ENCODE measurements around the gene COX7B2. TPM values are rescaled to one million over a fixed set of nuclear protein-coding genes. Genes with fewer than 3 reads are reported as not detected.

The COX7B2 gene
- not detected in 2 replicates for total RNA-seq (2011; cell fraction: chromatin; rRNA removed; ENCODE audit: low replicate concordance)
- total RNA-seq (2011; cell fraction: nucleolus; rRNA removed), result not detected in 2 replicates
- not detected in 2 replicates for total RNA-seq (2011; cell fraction: nucleoplasm; rRNA removed)
- total RNA-seq (2014; rRNA removed), result not detected in 2 replicates
- total RNA-seq (2014; rRNA removed; fragmentation: Illumina TruSeq; extraction: Trizol), result 0.33 TPM in 1 of 2 replicates, not detected in the other
- 0.75 and 0.98 TPM in 2 replicates for total RNA-seq (2015; rRNA removed; fragmentation: Illumina TruSeq; extraction: Trizol)
- total RNA-seq (2021), result 0.47 TPM in 1 of 2 replicates, not detected in the other
- 3.5 TPM in 1 of 2 replicates, not detected in the other for polyA plus RNA-seq (2011; rRNA removed)
- 0.21 and 0.37 TPM in 2 replicates for polyA plus RNA-seq (2011; cell fraction: cytosol; rRNA removed)
- polyA plus RNA-seq (2011; cell fraction: nucleus; rRNA removed), result not detected in 2 replicates
- polyA plus RNA-seq (2012), result 0.74 and 1.2 TPM in 2 replicates
- 0.36 TPM in 1 of 2 replicates, not detected in the other for polyA plus RNA-seq (2014; fragmentation: Illumina TruSeq; extraction: Trizol)
- polyA plus RNA-seq (2014; fragmentation: Nextera tagmentation; extraction: Ambion mirVana), result under 1 TPM; 0.52 to 0.83 TPM
- polyA plus RNA-seq (2014; rRNA removed), result 0.22 TPM in 1 of 2 replicates, not detected in the other
- polyA minus RNA-seq (2011; rRNA and poly(A)+ RNA removed), result not detected in 2 replicates
- not detected in 2 replicates for polyA minus RNA-seq (2011; cell fraction: cytosol; rRNA and poly(A)+ RNA removed)
- not detected in 2 replicates for polyA minus RNA-seq (2011; cell fraction: nucleus; rRNA and poly(A)+ RNA removed)
- percentile 14 among the genes with signal in this experiment for Bru-seq, nascent RNA
- percentile 24 among the genes with signal in this experiment for BruChase-seq, experiment 1, labeled RNA remaining after a 2-hour chase
- percentile 20 among the genes with signal in this experiment for BruChase-seq, experiment 2, labeled RNA remaining after a 6-hour chase
- long read RNA-seq, experiment 1, result 0 reads
- long read RNA-seq, experiment 2, result 0 reads
- long read RNA-seq, experiment 3, result 0 reads

GRCh38 chr4:46909078-46909477 lies at the start of gene COX7B2:
Gene COX7B2 (minus strand): TSS chr4:46909245. CDS start chr4:46735192, 174,053 bp downstream.
- BruUV-seq (replicated peaks), result no TSS peak
- Histone ChIP-seq H3K27ac (ENCODE audit: extremely low read depth, low read depth, low read length) (no peak within 1 kb of the TSS), H3K4me3 (no peak within 1 kb of the TSS), H4K20me1 (replicated peaks; ENCODE audit: control insufficient read depth, insufficient read depth, low read length) (no peaks in the 10 kb centered on the region), H2AFZ (ENCODE audit: low read depth, low read length) (no peak within 1 kb of the TSS), H3K9ac (ENCODE audit: insufficient read depth in 1 of 2, low read depth in 2 of 2, low read length in 2 of 2) (no peak within 1 kb of the TSS), H3K4me1 (replicated peaks in 1 of 2; ENCODE audit: control insufficient read depth in 2 of 2, insufficient read depth in 2 of 2, low read length in 2 of 2) (no peaks in the 10 kb centered on the region), H3K4me2 (ENCODE audit: insufficient read depth, low read length) (no peak within 1 kb of the TSS), H3K79me2 (ENCODE audit: control insufficient read depth, insufficient read depth, low read length) (no peaks in the 10 kb centered on the region), H3K36me3 (ENCODE audit: control insufficient read depth, insufficient read depth, low read length) (no peaks in the 10 kb centered on the region), H3K9me3 (replicated peaks; ENCODE audit: control insufficient read depth, insufficient read depth, low read depth, low read length) (no peaks in the 10 kb centered on the region), H3K9me1 (ENCODE audit: control insufficient read depth, insufficient read depth, low read length) (no peaks in the 10 kb centered on the region), H3K27me3 (ENCODE audit: control insufficient read depth in 2 of 2, insufficient read depth in 2 of 2, low read length in 2 of 2) (no peaks in the 10 kb centered on the region)
- intact Hi-C loops (cut with micrococcal nuclease), result no loop called here
- CTCF ChIA-PET (ENCODE audit: low intra/inter-chr PET ratio), result no interaction called here
- 0 out of 2 replicates have a peak, but pooled peaks have one; percentile 43 for TF ChIP-seq ZBTB12 (CRISPR knock-in tag; IDR thresholded peaks at IDR 0.05)
- no peak for TF ChIP-seq ZFP36 (IDR thresholded peaks at IDR 0.05; ENCODE audit: low read depth, low read length, partially characterized antibody)
- TF ChIP-seq ZNF253 (CRISPR knock-in tag; conservative IDR thresholded peaks at IDR 0.05), result no peak
- 0 out of 2 replicates have a peak, but pooled peaks have one; percentile 34 for TF ChIP-seq CXXC5 (CRISPR knock-in tag; IDR thresholded peaks at IDR 0.05)
- TF ChIP-seq THAP12 (CRISPR knock-in tag; IDR thresholded peaks at IDR 0.05), result no peak
- peak; percentile 71 for TF ChIP-seq GABPA (tag; conservative IDR thresholded peaks at IDR 0.05; ENCODE audit: low read depth)
- peak; percentile 39 for TF ChIP-seq USF2 (CRISPR knock-in tag; IDR thresholded peaks at IDR 0.05)
- TF ChIP-seq HIVEP1 (CRISPR knock-in tag; IDR thresholded peaks at IDR 0.05), result no peak
- no peak for TF ChIP-seq ZNF76 (CRISPR knock-in tag; IDR thresholded peaks at IDR 0.05; ENCODE audit: borderline replicate concordance)
- no peak for FAIRE-seq
- POLR2A ChIA-PET, result no interaction called here
- WGBS (ENCODE audit: insufficient coverage, low coverage, missing lambda C conversion rate), result 6% methylated on average over 12 of the region's 12 CpGs
- peak in 2 of 4 experiments; percentile 3 to 4 for DNase-seq (ENCODE audit: extremely low read depth in 1 of 4, low spot score in 3 of 4)
- in situ Hi-C loops (cut with MboI), result no loop called here
- ATAC-seq, result no peak
